IMR-90 (cell line): Measurements from ENCODE around the gene FRAS1. TPM values are rescaled to one million over a fixed set of nuclear protein-coding genes. Genes with fewer than 3 reads are reported as not detected.

Experiments
- ATAC-seq: fragments of 200-7000 bp; cut with Tn5 transposase; 2 replicates; pipeline ENCODE4 v1.9.1; 2020; ENCODE audit warnings: low read depth, mild to moderate bottlenecking, moderate library complexity
- BruUV-seq: library from RNA; stranded (reverse); fragments of 400-500 nt; replicated peaks from 2 replicates; lab custom pipeline; 2021; lab: Mats Ljungman, UMichigan
- CTCF ChIA-PET: fragments of 300-600 bp; formaldehyde crosslinking; extraction: SDS; loops from one replicate; lab custom pipeline; 2021; ENCODE audit warnings: antibody characterized with exemption; lab: Yijun Ruan, JAX
- POLR2A ChIA-PET: fragments of 300-600 bp; sonication (Branson Sonifier 250); formaldehyde crosslinking; loops from one replicate; lab custom pipeline; 2022; ENCODE audit warnings: antibody characterized with exemption; ENCODE audit not compliant: unreplicated experiment; lab: Charles Lee
- DNase-seq: peaks from one replicate; pipeline ENCODE4 v3.0.0; 2013
- H2AFZ ChIP-seq: replicated peaks from 2 replicates; pipeline ENCODE3; 2013; ENCODE audit warnings: low read length, mild to moderate bottlenecking; ENCODE audit not compliant: poor library complexity
- H2AK5ac ChIP-seq: 2 replicates; pipeline ENCODE4 v1.6.1; 2013; ENCODE audit warnings: low read depth, low read length, inconsistent platforms
- H2AK9ac ChIP-seq: replicated peaks from 2 replicates; pipeline ENCODE3; 2013; ENCODE audit warnings: mild to moderate bottlenecking, low read depth, low read length, moderate library complexity; ENCODE audit not compliant: poor library complexity
- H2BK120ac ChIP-seq: 2 replicates; pipeline ENCODE4 v1.6.1; 2013; ENCODE audit warnings: low read depth, low read length, inconsistent platforms
- H2BK15ac ChIP-seq: 3 replicates; pipeline ENCODE4 v1.6.1; 2013; ENCODE audit warnings: low read depth, low read length, inconsistent platforms
- H2BK20ac ChIP-seq: 2 replicates; pipeline ENCODE4 v1.6.1; 2013; ENCODE audit warnings: low read depth, mild to moderate bottlenecking, inconsistent platforms, low read length, moderate library complexity
- H2BK5ac ChIP-seq: 2 replicates; pipeline ENCODE4 v1.6.1; 2013; ENCODE audit warnings: mild to moderate bottlenecking, low read depth, low read length, inconsistent platforms; ENCODE audit not compliant: poor library complexity, severe bottlenecking
- H3K14ac ChIP-seq: replicated peaks from 2 replicates; pipeline ENCODE4 v1.6.1; 2013; ENCODE audit warnings: low read depth, low read length, inconsistent platforms
- H3K18ac ChIP-seq: 2 replicates; pipeline ENCODE4 v1.6.1; 2013; ENCODE audit warnings: low read depth, low read length, control low read depth
- H3K23ac ChIP-seq: 2 replicates; pipeline ENCODE4 v1.6.1; 2013; ENCODE audit warnings: low read depth, low read length, inconsistent platforms
- H3K27ac ChIP-seq: 2 replicates; pipeline ENCODE4 v1.5.1; 2013; ENCODE audit warnings: mild to moderate bottlenecking, control low read depth, low read length; ENCODE audit not compliant: insufficient read depth
- H3K27me3 ChIP-seq: 2 replicates; pipeline ENCODE4 v1.6.1; 2013; ENCODE audit warnings: low read length; ENCODE audit not compliant: control insufficient read depth, insufficient read depth
- H3K36me3 ChIP-seq: 2 replicates; pipeline ENCODE4 v1.6.1; 2013; ENCODE audit warnings: low read length, mixed read lengths; ENCODE audit not compliant: control insufficient read depth, insufficient read depth
- H3K4ac ChIP-seq: 2 replicates; pipeline ENCODE4 v1.6.1; 2013; ENCODE audit warnings: low read depth, low read length, inconsistent platforms
- H3K4me1 ChIP-seq: 2 replicates; pipeline ENCODE4 v1.6.1; 2013; ENCODE audit warnings: low read length, mixed read lengths; ENCODE audit not compliant: control insufficient read depth, insufficient read depth
- H3K4me2 ChIP-seq: 2 replicates; pipeline ENCODE4 v1.6.1; 2013; ENCODE audit warnings: low read depth, mild to moderate bottlenecking, control low read depth, low read length, moderate library complexity
- H3K4me3 ChIP-seq: 2 replicates; pipeline ENCODE4 v1.5.1; 2013; ENCODE audit warnings: low read depth, mild to moderate bottlenecking, control low read depth, low read length, moderate library complexity; ENCODE audit not compliant: insufficient read depth
- H3K56ac ChIP-seq: 2 replicates; pipeline ENCODE4 v1.6.1; 2013; ENCODE audit warnings: low read length, inconsistent platforms; ENCODE audit not compliant: insufficient read depth; ENCODE audit errors: extremely low read depth
- H3K79me1 ChIP-seq, 2 experiments: 2 replicates each; pipeline ENCODE4 v1.6.1; 2013; ENCODE audit warnings: low read length in 2 of 2, inconsistent platforms in 1 of 2, low read depth in 1 of 2
- H3K9ac ChIP-seq: 2 replicates; pipeline ENCODE4 v1.6.1; 2013; ENCODE audit warnings: low read depth, low read length, control low read depth
- H3K9me1 ChIP-seq: 2 replicates; pipeline ENCODE4 v1.6.1; 2013; ENCODE audit warnings: low read length, inconsistent platforms; ENCODE audit not compliant: insufficient read depth
- H3K9me3 ChIP-seq: 2 replicates; pipeline ENCODE4 v1.6.1; 2013; ENCODE audit warnings: low read length; ENCODE audit not compliant: control insufficient read depth, insufficient read depth
- H4K20me1 ChIP-seq: 2 replicates; pipeline ENCODE4 v1.6.1; 2013; ENCODE audit warnings: low read length, inconsistent platforms; ENCODE audit not compliant: insufficient read depth
- H4K5ac ChIP-seq: 2 replicates; pipeline ENCODE4 v1.6.1; 2013; ENCODE audit warnings: mild to moderate bottlenecking, low read depth, low read length, control low read depth
- H4K8ac ChIP-seq, 2 experiments: 2 replicates each; pipeline ENCODE4 v1.6.1; 2013; ENCODE audit warnings: low read depth in 2 of 2, low read length in 2 of 2, control low read depth in 1 of 2, inconsistent platforms in 1 of 2
- H4K91ac ChIP-seq: 2 replicates; pipeline ENCODE4 v1.6.1; 2013; ENCODE audit warnings: low read depth, low read length, inconsistent platforms; ENCODE audit not compliant: insufficient read depth
- CHD1 ChIP-seq: IDR thresholded peaks from 2 replicates; pipeline ENCODE4 v1.6.1; 2012; ENCODE audit warnings: low read depth, low read length, improper control_type of control experiment
- MAFK ChIP-seq: IDR thresholded peaks from 2 replicates; pipeline ENCODE4 v1.6.1; 2012; ENCODE audit warnings: low read depth, low read length, improper control_type of control experiment
- POLR2A ChIP-seq: IDR thresholded peaks from 2 replicates; pipeline ENCODE4 v1.6.1; 2012; ENCODE audit warnings: mild to moderate bottlenecking, low read depth, low read length
- WGBS, 2 experiments: methylation state at CpG; one replicate each; pipeline versions ENCODE4 v1.1.5 to v1.1.7; 2013; ENCODE audit warnings: missing lambda C conversion rate in 2 of 2; ENCODE audit not compliant: insufficient read length in 1 of 2; ENCODE audit errors: extremely low coverage in 2 of 2; 5-methylcytosine and 5-hydroxymethylcytosine counted together
- dilution Hi-C: fragments of 300-500 bp; cut with HindIII; formaldehyde crosslinking; loops from one replicate; pipeline ENCODE4 v1.14.3; 2018; ENCODE audit warnings: low sequenced_read_pairs; ENCODE audit not compliant: unreplicated experiment
- in situ Hi-C: fragments of 300-500 bp; cut with MboI; formaldehyde crosslinking; loops from 3 replicates; pipeline ENCODE4 v1.14.3; 2019; ENCODE audit warnings: low sequenced_read_pairs, inconsistent platforms, mixed read lengths
- intact Hi-C: fragments of 100-400 bp; cut with micrococcal nuclease; formaldehyde crosslinking; loops from 2 replicates; pipeline ENCODE4 v1.10.0; 2022
- polyA plus RNA-seq, 3 experiments: library from polyadenylated mRNA; depleted of rRNA; stranded (reverse); fragments of >200 nt; gene quantifications; 2 replicates each; pipeline ENCODE4 v1.2.3, GENCODE V29; 2012; ENCODE audit warnings: low replicate concordance in 1 of 3
- total RNA-seq: library from RNA; depleted of rRNA; stranded (reverse); fragments of >200 nt; gene quantifications from 2 replicates; pipeline ENCODE4 v1.2.3, GENCODE V29; 2012

FRAS1 gene
- total and polyA plus RNA-seq, 2 of the 4 experiments (the other 2 are of a cell fraction), result under 0.01 to 0.03 TPM

GRCh38 chr4:78533854-78534253 is 476.7 kb downstream of the FRAS1 start:
- 0 out of 4 replicates have a peak, but pooled peaks cover 0 to 2% of the 10 kb centered on the region in 2 experiments for H3K79me1 ChIP-seq
- dilution Hi-C loops (no loop called here), intact Hi-C loops (no loop called here), in situ Hi-C loops (no loop called here)
- H3K23ac ChIP-seq, result no peak overlapping the region
- TF ChIP-seq CHD1, result no peak
- no peak for TF ChIP-seq POLR2A
- no peak for TF ChIP-seq MAFK
- no peak overlapping the region for H4K91ac ChIP-seq
- no peak overlapping the region; the same call in 1 of the 2 replicates for H2BK120ac ChIP-seq
- no peaks in the 10 kb centered on the region for H3K36me3 ChIP-seq
- H3K18ac ChIP-seq, result no peak overlapping the region
- peaks cover 5% of the 10 kb centered on the region for H3K4me1 ChIP-seq
- no peaks in the 10 kb centered on the region for H3K27me3 ChIP-seq
- H4K5ac ChIP-seq, result no peak overlapping the region
- no peak overlapping the region; a peak in 1 of 4 replicates for H4K8ac ChIP-seq
- H3K4ac ChIP-seq, result no peak overlapping the region
- H2AFZ ChIP-seq, result no peak overlapping the region
- no peak overlapping the region for H3K4me3 ChIP-seq
- no peak overlapping the region for H3K4me2 ChIP-seq
- no peak overlapping the region for H2BK20ac ChIP-seq
- H2BK5ac ChIP-seq, result no peak overlapping the region
- ChIA-PET POLR2A (no interaction called here), CTCF (interaction anchor here (1.0 kb wide), 1 partner anchor 25 kb away, joined by 3 read pairs; no protein-coding TSS in a partner anchor)
- H3K9me1 ChIP-seq, result peaks cover 2% of the 10 kb centered on the region
- no peak overlapping the region for H2AK5ac ChIP-seq
- no TSS peak for BruUV-seq
- no peak overlapping the region for H3K27ac ChIP-seq
- no peak overlapping the region for H3K9ac ChIP-seq
- ATAC-seq (no peak), DNase-seq (no peak)
- H3K9me3 ChIP-seq, result no peaks in the 10 kb centered on the region
- no peak overlapping the region for H3K56ac ChIP-seq
- no peaks in the 10 kb centered on the region for H4K20me1 ChIP-seq
- no peak overlapping the region for H3K14ac ChIP-seq
- H2AK9ac ChIP-seq, result no peak overlapping the region
- 97% methylated on average over 4 of the region's 5 CpGs; no CpG with 5 or more reads in 1 of the 2 experiments for WGBS, 2 experiments
- no peak overlapping the region for H2BK15ac ChIP-seq
